K562 (cell line): ENCODE results near the gene KCNAB2. TPM values are rescaled to one million over a fixed set of nuclear protein-coding genes. Genes with fewer than 3 reads are reported as not detected.

Source experiments
- AFF4 ChIP-seq: sonication (generic); formaldehyde crosslinking; IDR thresholded peaks from 2 replicates; pipeline ENCODE4 v1.8.0; 2023; ENCODE audit warnings: mild to moderate bottlenecking, missing genetic modification reagents
- BCOR ChIP-seq: fragments of 450-650 bp; IDR thresholded peaks from 2 replicates; pipeline ENCODE4 v1.6.1; 2016
- CBX3 ChIP-seq, 2 experiments: IDR thresholded peaks; 1 replicate in 1 of 2; 2 replicates in 1 of 2; pipeline ENCODE4 v1.6.1; 2012; ENCODE audit warnings: inconsistent platforms in 2 of 2, low read length in 2 of 2, borderline replicate concordance in 1 of 2, control low read depth in 1 of 2
- CREM ChIP-seq: IDR thresholded peaks from 2 replicates; pipeline ENCODE4 v1.6.1; 2014; ENCODE audit warnings: antibody characterized with exemption, low read depth
- DACH1 ChIP-seq: fragments of 450-650 bp; IDR thresholded peaks from 2 replicates; pipeline ENCODE4 v1.6.1; 2018; ENCODE audit not compliant: partially characterized antibody
- ESRRB ChIP-seq: fragments of 250-450 bp; sonication (Bioruptor Pico); IDR thresholded peaks from 2 replicates; pipeline ENCODE4 v1.5.0; 2020; ENCODE audit warnings: mild to moderate bottlenecking, moderate library complexity, borderline replicate concordance
- ETV6 ChIP-seq, 3 experiments: fragments of 150-350 bp in 1 of 3; sonication (generic) in 1 of 3; formaldehyde crosslinking in 1 of 3; IDR thresholded peaks; 2 replicates each; pipeline versions ENCODE4 v1.6.1 to v1.8.0; 2014 to 2022; ENCODE audit warnings: borderline replicate concordance in 2 of 3, low read depth in 2 of 3, antibody characterized with exemption in 1 of 3, low read length in 1 of 3, mild to moderate bottlenecking in 1 of 3, missing genetic modification reagents in 1 of 3
- FOXA3 ChIP-seq, 2 experiments: fragments of 450-650 bp in 1 of 2; sonication (generic) in 1 of 2; formaldehyde crosslinking; IDR thresholded peaks in 1 of 2; conservative IDR thresholded peaks in 1 of 2; 2 replicates each; pipeline versions ENCODE4 v1.4.0 to v1.8.0; 2020 to 2022; ENCODE audit warnings: mild to moderate bottlenecking in 2 of 2, missing genetic modification reagents in 1 of 2
- FOXK1 ChIP-seq: sonication (generic); formaldehyde crosslinking; IDR thresholded peaks from 2 replicates; pipeline ENCODE4 v1.8.0; 2022; ENCODE audit warnings: missing genetic modification reagents, mild to moderate bottlenecking, borderline replicate concordance
- FOXP1 ChIP-seq: sonication (generic); formaldehyde crosslinking; IDR thresholded peaks from 2 replicates; pipeline ENCODE4 v1.8.0; 2022; ENCODE audit warnings: mild to moderate bottlenecking, missing genetic modification reagents
- FOXP4 ChIP-seq: sonication (generic); formaldehyde crosslinking; IDR thresholded peaks from 2 replicates; pipeline ENCODE4 v1.8.0; 2022; ENCODE audit warnings: mild to moderate bottlenecking, missing genetic modification reagents, borderline replicate concordance
- NRF1 ChIP-seq, 2 experiments: fragments of 450-650 bp; IDR thresholded peaks in 1 of 2; conservative IDR thresholded peaks in 1 of 2; 2 replicates each; pipeline ENCODE4 v1.6.1; 2014; ENCODE audit warnings: mild to moderate bottlenecking in 2 of 2
- RUNX1 ChIP-seq: sonication (generic); IDR thresholded peaks from 2 replicates; pipeline ENCODE4 v1.6.1; 2016; ENCODE audit warnings: antibody characterized with exemption, low read depth
- TFAM ChIP-seq: fragments of 250-450 bp; sonication (Bioruptor Pico); conservative IDR thresholded peaks from 2 replicates; pipeline ENCODE4 v1.5.0; 2021; ENCODE audit warnings: mild to moderate bottlenecking, moderate library complexity
- ZNF263 ChIP-seq: sonication (generic); formaldehyde crosslinking; IDR thresholded peaks from 2 replicates; pipeline ENCODE4 v1.8.0; 2022; ENCODE audit warnings: mild to moderate bottlenecking, missing genetic modification reagents, borderline replicate concordance
- ZNF41 ChIP-seq: fragments of 250-450 bp; sonication (Bioruptor Pico); conservative IDR thresholded peaks from 2 replicates; pipeline ENCODE4 v1.4.0; 2020; ENCODE audit warnings: mild to moderate bottlenecking
- polyA plus RNA-seq, 8 experiments: library from polyadenylated mRNA; depleted of rRNA in 4 of 8; stranded (reverse) in 5 of 8; unstranded in 3 of 8; fragments of >200 nt; fragmentation: Nextera tagmentation in 2 of 8; fragmentation: Illumina TruSeq in 1 of 8; extraction: Ambion mirVana in 2 of 8; extraction: Trizol in 1 of 8; gene quantifications; 2 replicates each; pipeline versions ENCODE4 v1.2.1 to v1.2.3, GENCODE V29; 2011 to 2014; ENCODE audit warnings: inconsistent platforms in 1 of 8, missing spikeins in 1 of 8
- total RNA-seq, 7 experiments: library from RNA; depleted of rRNA in 6 of 7; stranded (reverse); fragments of >200 nt in 6 of 7; fragmentation: Illumina TruSeq in 2 of 7; extraction: Trizol in 2 of 7; gene quantifications; 2 replicates each; pipeline versions ENCODE4 v1.2.1 to v1.2.3, GENCODE V29; 2011 to 2021; ENCODE audit warnings: low replicate concordance in 1 of 7
- TF ChIP-seq, protein P1 (sequence below): fragments of 450-650 bp; IDR thresholded peaks from 2 replicates; pipeline ENCODE4 v1.6.1; 2016
- TF ChIP-seq, protein P2 (sequence below): sonication (generic); formaldehyde crosslinking; IDR thresholded peaks from 2 replicates; pipeline ENCODE4 v1.8.0; 2022; ENCODE audit warnings: mild to moderate bottlenecking, low read depth, missing genetic modification reagents

The KCNAB2 gene
- total and polyA plus RNA-seq, 9 of the 15 experiments (the other 6 are each of a cell fraction or from before 2014, with no cell fraction given): 1.8 to 15.8 (median 7.1) TPM

DNA sequence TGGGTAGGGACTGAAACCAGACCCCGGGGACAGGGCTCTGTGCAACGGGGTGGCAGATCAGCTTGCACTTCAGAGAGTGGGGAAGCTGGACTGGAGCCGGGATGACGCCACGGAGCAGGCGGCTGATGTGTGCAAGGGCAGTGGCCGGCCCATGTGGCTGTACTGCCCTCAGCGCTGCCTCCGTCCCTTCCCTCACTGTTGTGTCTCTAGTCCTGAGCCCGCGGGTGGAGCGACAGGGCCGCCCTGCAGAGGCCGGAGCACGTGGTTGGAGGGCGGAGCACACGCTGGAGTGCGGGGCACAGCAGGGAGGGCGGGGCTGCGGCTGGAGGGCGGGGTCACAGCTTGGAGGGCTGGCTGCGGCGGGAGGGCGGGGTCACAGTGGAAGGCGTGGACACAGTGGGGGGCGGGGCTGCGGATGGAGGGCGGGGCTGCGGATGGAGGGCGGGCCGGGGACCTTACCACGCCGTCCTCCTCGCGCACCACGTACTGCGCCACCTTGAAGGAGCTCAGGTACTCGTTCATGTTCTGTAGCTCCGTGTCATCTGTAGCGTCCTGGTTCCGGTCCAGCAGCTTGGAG lies 82.0 kb downstream of the KCNAB2 start (continued):
- TF ChIP-seq FOXA3 (CRISPR knock-in tag; conservative IDR thresholded peaks at IDR 0.05 in 1 of 2, IDR thresholded peaks at IDR 0.05 in 1 of 2) (peak in 1 of 2 experiments; percentile 83; a peak in 1 of 4 replicates), ETV6 (IDR thresholded peaks at IDR 0.05; ENCODE audit: borderline replicate concordance in 1 of 2, low read depth in 2 of 2, low read length in 1 of 2) (no peak), ETV6 (CRISPR knock-in tag; IDR thresholded peaks at IDR 0.05; ENCODE audit: borderline replicate concordance) (peak; percentile 89), CBX3 (IDR thresholded peaks at IDR 0.05; ENCODE audit: borderline replicate concordance in 1 of 2, low read length in 2 of 2) (peak in 1 of 2 experiments; percentile 29; a peak in 1 of 3 replicates), ZNF263 (CRISPR knock-in tag) (peak; percentile 79), CREM (peak; percentile 46; the same call in 1 of the 2 replicates), NRF1 (conservative IDR thresholded peaks at IDR 0.05 in 1 of 2, IDR thresholded peaks at IDR 0.05 in 1 of 2) (peak; percentile 80 to 84), DACH1 (no peak), FOXP4 (CRISPR knock-in tag) (peak; percentile 96), FOXP1 (CRISPR knock-in tag) (peak; percentile 79; the same call in 1 of the 2 replicates), FOXK1 (CRISPR knock-in tag) (0 out of 2 replicates have a peak, but pooled peaks have one; percentile 80), BCOR (no peak), TFAM (CRISPR knock-in tag) (no peak), ZNF41 (CRISPR knock-in tag) (no peak), ESRRB (CRISPR knock-in tag) (no peak), RUNX1 (no peak), AFF4 (peak; percentile 80; the same call in 1 of the 2 replicates)
- TF ChIP-seq, protein P1, sequence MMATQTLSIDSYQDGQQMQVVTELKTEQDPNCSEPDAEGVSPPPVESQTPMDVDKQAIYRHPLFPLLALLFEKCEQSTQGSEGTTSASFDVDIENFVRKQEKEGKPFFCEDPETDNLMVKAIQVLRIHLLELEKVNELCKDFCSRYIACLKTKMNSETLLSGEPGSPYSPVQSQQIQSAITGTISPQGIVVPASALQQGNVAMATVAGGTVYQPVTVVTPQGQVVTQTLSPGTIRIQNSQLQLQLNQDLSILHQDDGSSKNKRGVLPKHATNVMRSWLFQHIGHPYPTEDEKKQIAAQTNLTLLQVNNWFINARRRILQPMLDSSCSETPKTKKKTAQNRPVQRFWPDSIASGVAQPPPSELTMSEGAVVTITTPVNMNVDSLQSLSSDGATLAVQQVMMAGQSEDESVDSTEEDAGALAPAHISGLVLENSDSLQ: peak; percentile 73
- TF ChIP-seq, protein P2, sequence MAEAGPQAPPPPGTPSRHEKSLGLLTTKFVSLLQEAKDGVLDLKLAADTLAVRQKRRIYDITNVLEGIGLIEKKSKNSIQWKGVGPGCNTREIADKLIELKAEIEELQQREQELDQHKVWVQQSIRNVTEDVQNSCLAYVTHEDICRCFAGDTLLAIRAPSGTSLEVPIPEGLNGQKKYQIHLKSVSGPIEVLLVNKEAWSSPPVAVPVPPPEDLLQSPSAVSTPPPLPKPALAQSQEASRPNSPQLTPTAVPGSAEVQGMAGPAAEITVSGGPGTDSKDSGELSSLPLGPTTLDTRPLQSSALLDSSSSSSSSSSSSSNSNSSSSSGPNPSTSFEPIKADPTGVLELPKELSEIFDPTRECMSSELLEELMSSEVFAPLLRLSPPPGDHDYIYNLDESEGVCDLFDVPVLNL (CRISPR knock-in tag): peak; percentile 77; the same call in 1 of the 2 replicates
